A673 (cell line): ENCODE data around the gene UBALD2.

Experiments used
- EZH2 ChIP-seq: fragments of 200-600 bp; sonication (generic); IDR thresholded peaks from 2 replicates; pipeline ENCODE4 v1.6.1; 2017; ENCODE audit warnings: borderline replicate concordance, low read depth, mild to moderate bottlenecking, mixed read lengths, antibody characterized with exemption, low read length; ENCODE audit not compliant: poor library complexity, severe bottlenecking
- TF ChIP-seq, protein P1 (sequence below): fragments of 300-800, 200-600 bp; sonication (generic); conservative IDR thresholded peaks from 2 replicates; pipeline ENCODE4 v1.5.1; 2017; ENCODE audit warnings: low read depth, mild to moderate bottlenecking, antibody characterized with exemption, low read length, moderate library complexity, mixed read lengths

DNA sequence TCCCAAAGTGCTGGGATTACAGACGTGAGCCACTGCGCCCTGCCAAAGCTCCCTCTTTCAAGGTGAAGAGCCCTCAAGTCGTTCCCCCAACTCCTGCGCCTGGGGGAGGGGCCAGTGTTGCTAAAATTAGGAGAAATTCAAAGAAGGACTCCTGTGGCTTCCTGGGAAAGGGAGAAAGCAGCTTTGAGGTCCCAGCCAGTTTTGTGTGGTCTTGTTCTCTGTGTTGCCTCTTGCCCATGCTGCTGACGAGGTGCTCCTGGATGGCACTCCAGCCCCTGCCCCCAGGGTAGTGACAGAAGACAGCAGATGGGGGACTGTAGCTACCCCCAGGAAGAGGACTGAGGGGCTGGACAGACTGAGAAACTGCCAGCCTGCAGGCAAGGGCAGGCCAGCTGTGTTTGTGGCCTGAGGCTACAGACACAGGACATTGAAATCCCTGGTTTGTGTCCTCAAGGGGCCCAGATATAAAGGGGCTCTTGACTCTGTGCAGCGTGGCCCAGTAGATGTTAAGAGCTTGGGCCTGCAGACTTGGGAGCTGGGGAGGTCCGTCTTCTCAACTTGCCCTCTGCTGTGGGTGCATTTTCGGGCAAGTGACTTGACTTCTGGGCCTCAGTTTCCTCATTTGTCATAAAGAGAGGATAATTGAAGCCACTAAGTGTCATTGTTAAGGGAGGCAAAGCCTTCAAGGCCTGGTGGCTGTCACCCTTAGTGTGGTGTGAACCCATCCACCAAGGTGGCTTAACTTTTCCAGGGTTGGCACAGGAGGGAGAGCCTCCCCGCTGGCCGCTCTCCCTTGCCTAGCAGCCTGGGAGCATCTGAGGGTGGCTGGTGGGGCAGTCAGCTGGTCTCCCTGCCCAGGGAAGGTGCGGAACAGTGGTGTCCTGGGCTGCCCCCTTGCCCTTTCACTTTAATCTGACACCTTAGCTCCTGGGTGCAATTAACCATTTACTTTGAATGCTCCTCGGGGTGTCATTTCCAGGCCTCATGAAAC is 4.1 kb downstream of the UBALD2 start:
- TF ChIP-seq, protein P1, sequence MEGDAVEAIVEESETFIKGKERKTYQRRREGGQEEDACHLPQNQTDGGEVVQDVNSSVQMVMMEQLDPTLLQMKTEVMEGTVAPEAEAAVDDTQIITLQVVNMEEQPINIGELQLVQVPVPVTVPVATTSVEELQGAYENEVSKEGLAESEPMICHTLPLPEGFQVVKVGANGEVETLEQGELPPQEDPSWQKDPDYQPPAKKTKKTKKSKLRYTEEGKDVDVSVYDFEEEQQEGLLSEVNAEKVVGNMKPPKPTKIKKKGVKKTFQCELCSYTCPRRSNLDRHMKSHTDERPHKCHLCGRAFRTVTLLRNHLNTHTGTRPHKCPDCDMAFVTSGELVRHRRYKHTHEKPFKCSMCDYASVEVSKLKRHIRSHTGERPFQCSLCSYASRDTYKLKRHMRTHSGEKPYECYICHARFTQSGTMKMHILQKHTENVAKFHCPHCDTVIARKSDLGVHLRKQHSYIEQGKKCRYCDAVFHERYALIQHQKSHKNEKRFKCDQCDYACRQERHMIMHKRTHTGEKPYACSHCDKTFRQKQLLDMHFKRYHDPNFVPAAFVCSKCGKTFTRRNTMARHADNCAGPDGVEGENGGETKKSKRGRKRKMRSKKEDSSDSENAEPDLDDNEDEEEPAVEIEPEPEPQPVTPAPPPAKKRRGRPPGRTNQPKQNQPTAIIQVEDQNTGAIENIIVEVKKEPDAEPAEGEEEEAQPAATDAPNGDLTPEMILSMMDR: no peak
- TF ChIP-seq EZH2: no peak
